Central memory CD4-positive, alpha-beta T cell (primary cell): ENCODE results near the gene PLPPR1.
"Not testable (repeated sequence)": the region's sequence is repeated elsewhere in the genome, so short reads cannot be mapped to it uniquely, and the experiment has no call there.

Source experiments
- DNase-seq: peaks from one replicate; pipeline ENCODE4 v3.0.0; 2022

Gene PLPPR1

DNA sequence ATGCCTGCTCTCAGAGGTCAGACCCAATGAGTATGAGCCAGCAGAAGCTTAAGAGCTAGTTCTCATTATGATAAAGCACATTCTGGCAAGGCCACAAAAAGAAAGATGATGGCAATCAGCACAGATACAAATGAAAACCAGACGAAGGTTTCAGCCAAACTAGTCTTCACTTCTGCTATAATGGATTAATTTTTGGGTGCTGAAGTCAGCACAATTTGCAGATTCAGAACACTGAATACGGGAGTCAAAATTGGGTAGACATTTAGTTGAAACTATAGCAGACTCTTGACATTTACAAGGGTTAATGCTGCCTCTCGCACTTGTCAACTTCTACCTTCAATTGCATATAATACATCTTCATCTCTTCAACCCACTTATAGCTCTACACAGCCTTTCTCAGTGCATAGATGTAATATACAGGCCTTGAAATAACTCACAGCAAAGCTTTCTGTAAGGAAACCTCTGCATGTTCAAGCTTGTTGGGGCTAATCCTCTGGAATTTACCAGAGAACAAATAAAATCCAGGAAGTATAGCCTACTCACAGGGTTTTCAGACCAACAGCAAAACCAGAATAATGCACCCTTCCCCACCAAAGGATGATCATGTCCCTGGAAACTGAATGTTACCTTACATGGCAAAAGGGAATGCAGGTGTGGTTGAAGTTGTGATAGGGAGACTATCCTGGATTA lies 279.1 kb downstream of the PLPPR1 start:
- DNase-seq, result no peak

DNA sequence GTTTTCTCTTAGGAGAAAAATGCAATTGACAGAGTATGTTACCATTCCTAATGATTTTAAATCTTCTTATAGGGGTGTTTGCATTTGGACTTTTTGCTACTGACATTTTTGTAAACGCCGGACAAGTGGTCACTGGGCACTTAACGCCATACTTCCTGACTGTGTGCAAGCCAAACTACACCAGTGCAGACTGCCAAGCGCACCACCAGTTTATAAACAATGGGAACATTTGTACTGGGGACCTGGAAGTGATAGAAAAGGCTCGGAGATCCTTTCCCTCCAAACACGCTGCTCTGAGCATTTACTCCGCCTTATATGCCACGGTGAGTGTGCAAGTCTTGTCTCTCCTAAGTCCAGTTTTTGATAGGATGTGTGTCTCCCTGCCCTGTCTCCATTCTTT lies 280.6 kb downstream of the PLPPR1 start:
- no peak for DNase-seq

DNA sequence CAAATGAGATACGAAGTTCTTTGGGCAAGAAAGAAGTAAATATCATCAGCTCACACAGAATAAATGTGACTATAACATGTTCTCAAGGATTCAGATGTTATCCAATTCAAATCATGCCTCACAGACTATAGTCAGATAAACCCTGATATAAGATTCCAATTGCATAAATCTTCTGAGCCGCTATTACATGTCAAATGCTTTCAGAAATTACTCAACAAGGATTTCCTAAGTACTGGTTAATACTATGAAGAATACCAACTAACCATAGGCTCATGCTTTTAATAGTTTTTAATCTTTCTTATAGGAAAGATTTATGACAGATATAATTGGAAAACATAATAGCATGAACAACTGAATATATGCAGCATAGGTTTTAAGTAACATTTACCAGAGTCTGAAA lies 282.7 kb downstream of the PLPPR1 start:
- DNase-seq, result no peak

DNA sequence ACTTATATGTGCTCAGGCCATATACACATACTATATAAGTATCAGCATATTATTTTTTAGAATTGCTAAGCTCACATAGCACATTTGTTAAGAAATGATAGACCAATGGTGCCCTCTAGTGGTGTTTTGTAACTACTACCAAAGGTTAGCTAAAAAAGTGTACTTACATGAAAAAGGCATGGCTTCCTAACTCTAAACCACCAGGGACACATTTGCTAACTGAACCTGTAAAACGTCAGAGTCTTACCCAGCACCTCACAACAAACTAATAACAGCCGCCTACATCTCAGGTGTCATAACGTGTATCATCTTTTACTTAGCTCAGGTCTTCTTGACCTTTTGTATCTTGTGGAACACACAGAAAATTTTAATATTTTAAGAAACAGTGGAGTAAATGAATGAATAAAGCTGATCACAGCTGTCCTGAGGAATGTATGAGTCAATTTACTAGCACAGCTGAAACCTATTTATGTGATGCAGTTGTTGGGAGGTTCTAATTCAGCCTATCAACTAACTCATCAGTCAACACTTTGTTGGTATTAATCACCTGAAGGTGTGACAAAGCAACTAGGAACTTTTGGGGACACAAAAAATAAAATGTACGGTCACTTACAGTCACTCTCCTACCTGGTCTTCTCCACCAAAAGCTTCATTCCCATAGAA lies 283.4 kb downstream of the PLPPR1 start:
- peak; percentile 35 for DNase-seq

DNA sequence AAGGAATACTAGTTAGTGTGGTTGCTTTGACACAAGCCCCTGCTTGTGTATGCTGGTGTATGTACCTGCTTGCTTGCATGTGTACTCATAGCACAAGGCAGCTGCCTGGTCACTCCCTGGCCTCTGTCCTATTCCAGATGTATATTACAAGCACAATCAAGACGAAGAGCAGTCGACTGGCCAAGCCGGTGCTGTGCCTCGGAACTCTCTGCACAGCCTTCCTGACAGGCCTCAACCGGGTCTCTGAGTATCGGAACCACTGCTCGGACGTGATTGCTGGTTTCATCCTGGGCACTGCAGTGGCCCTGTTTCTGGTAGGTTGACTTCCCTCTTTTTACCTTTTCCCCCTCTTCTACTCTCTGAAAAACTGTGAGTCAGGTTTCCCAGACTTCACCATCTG lies 284.1 kb downstream of the PLPPR1 start:
- no peak for DNase-seq

DNA sequence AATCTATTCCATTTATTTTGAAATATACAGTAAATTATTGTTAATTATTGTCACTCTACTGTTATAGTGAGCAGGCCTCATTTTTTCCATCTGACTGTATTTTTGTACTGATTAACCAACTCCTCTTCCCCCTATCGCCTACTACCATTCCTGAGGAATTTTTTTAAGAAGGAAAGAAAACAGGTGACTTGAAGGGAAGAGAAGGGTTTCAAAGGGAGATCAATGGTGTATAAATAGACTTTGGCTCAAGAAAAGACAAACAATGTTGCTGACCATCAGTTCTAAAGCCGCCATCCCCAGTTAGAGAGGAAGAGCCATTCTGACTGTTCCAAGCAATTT lies 286.6 kb downstream of the PLPPR1 start:
- DNase-seq, result no peak

DNA sequence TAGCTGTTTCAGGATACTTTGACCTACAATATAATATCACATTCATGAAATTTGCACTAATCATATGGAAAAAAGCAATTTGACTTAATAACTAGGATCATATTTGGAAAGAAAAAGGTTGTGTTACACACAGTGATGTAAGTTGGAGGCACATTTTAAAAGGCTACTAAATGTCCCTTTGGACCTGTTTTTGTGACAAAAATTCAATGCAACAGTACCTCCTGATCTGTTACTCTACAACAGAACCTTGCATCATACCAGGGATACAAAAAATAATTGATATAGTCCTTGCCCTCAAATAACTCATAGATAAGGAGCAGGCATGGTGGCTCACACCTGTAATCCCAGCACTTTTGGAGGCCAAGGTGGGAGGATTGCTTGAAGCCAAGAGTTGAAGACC lies 289.2 kb downstream of the PLPPR1 start:
- DNase-seq, result no peak

DNA sequence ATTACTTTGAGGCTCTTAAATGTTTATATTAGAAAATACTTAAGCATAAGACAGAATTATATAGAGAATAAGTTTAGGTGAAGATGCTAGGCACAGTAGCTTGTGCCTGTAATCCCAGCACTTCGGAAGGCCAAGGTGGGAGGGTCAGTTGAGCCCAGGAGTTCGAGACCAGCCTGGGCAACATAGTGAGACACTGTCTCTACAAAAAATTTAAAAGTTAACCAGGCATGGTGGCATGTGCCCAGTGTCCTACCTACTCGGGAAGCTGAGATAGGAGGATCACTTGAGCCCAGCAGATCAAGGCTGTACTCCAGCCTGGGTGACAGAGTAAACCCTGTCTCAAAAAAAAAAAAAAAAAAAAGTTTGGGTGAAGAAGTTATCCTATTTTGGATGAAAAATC lies 294.6 kb downstream of the PLPPR1 start:
- DNase-seq, result no peak

DNA sequence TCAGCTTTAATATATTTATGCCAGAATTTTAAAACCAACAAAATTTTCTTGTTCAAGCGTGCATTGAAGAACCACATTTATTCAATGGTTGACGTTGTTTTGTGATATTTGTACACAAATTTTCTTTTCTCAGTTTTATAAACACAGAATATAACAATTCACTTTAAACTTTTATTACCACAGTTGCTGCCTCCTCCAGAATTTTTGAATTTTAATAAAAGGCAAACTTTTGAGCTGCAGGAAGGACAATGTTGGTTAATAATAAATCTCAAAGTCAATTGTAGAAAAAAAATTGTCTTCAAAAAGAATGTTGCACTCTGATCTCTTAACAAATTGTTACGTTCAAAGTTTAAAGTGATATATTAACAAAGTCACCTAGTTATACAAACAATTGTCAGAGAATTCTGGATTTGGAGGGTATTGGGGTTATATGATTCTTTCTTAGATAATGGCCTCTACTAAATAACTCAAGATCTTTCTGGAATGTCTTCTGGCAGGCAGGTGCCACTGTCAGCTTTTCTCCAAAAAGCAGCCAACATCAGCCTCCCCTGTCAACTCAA lies 295.8 kb downstream of the PLPPR1 start:
- no peak for DNase-seq

DNA sequence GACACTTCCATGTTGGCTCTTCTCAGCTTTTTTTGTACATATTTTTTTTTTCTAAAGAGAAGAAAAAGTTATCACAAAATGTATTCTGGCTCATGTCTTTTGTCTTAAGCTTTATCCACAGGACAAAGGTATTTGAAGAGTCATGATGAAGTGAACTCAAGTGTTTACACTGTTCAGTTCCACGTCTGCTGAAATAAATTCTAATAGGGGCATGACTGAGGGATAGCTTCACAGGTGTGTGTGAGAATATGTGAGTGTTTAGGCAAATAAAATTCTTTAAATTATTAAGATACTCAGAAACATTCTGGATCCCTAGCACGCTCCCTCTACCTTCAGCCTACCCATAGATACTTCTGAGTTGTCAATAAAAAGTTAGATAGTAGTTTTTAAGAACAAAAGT lies 296.5 kb downstream of the PLPPR1 start:
- DNase-seq, result no peak

DNA sequence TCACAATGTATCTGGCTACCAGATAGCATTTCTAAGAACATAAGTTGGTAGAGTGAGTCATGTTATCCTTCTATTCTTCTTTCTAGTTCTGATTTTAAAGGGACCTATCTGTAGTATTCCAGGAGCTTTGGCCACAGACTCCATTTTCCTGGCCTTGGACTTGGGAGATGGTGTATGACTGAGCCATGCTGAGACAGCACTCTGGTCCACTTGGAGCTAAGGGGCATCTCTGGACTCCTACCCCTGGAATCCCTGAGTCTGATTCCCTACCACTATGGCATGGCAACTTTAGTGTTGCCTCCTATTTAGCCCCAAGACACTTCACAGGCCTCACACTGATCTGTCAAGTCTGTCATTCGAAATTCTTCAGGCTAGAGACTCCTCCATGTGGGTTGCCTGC lies 297.5 kb downstream of the PLPPR1 start:
- no peak for DNase-seq

DNA sequence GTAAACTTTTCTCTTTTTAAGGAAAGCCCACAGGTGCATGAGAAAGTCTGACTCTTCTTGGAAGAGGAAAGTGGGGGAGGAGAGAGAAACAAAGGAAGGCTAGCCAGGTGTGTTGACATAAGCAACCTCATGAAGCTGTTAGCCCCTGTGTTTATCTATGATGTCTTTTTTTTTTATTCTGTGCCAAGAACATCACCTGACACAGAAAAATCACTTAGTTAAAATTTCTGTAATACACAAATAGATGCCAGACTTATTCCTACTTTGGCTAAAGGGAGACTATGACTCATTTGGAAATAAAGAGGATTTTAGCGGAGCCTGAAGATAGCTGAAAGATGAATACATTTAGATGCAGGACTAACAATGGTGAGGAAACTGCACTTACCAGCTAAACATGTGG lies 298.0 kb downstream of the PLPPR1 start:
- DNase-seq, result no peak

DNA sequence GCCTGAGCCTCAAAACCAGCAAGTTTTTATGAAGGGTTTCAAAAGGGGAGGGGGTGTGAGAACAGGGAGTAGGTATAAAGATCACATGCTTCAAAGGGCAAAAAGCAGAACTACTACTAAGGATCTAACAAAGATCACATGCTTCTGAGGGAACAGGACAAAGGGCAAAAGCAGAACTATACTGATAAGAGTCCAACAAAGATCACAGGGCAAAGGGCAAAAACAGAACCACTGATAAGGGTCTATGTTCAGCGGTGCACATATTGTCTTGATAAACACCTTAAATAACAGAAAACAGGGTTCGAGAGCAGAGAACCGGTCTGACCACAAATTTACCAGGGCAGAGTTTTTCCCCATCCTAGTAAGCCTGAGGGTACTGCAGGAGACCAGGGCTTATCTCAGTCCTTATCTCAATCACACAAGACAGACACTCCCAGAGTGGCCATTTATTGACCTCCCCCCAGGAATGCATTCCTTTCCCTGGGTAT lies 298.9 kb downstream of the PLPPR1 start:
- not testable (repeated sequence) for DNase-seq

DNA sequence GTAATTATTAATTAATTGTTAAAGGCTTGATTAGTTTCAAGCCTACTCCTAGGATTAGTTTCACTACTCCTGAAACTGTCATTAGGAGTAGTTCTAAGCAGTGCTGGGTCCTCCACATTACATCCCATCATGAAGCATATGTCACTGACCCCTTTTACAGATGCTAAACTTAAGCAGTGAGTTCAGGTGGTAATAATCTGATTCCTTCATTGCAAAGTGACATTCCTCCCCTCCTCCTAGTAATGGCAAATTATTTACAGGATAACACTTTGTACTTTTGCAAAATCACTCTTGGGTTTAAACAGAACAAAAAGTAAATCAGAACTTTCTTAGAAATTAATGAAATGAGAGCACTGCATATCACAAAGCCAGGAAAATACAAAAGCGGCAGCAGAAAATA lies 303.8 kb downstream of the PLPPR1 start:
- DNase-seq, result no peak

DNA sequence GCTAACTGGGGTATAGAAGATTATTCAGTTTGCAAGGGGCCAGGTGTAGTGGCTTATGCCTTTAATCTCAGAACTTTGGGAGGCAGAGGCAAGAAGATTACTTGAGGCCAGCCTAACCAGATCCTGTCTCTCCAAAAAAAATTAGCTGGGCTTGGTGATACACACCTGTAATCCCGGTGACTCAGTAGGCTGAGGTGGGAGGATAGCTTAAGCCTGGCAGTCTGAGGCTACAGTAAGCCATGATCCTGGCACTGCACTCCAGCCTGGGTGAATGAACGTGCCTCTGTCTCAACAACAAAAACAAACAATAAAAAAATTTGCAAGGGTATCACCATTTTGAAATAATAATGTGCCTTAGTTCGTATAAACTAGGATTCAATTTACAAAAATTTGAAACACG lies 305.0 kb downstream of the PLPPR1 start:
- no peak for DNase-seq

DNA sequence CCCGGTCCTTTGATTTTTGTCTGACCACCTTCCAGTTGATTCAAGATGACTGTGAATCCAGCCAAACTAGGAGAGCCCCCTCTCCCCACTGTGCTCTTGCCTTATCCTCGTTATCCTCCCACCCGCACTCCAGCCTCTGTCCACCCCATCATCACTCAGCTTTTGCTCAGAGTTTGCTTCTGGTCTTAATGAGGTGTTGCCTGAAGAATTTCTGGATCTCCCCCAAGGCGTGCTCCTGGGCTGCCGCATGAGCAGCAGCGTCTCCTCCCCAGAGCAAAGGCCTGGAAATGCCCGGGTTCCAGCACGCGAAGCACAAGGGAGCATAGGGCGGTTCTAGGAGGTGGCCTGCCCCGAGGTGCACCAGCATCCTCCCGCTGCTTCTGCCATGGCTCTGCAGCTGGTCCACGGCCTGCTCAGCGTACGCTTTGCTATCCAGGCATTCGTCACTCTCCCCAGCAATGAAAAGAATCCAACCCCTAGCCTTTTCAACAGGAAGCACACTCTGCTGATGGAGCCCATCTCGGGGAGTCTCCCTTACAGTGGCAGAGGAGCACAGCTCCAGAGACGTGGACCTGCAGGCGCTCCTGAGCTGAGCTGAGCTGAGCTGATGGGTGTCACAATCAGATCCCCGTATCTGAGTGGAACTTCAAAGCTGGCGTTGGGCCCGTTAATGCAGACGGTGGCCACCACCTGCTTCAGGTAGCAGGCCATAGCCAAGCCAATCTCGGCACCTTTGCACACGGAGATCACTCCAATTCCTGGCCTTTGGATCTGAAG lies 305.6 kb downstream of the PLPPR1 start:
- no peak for DNase-seq

DNA sequence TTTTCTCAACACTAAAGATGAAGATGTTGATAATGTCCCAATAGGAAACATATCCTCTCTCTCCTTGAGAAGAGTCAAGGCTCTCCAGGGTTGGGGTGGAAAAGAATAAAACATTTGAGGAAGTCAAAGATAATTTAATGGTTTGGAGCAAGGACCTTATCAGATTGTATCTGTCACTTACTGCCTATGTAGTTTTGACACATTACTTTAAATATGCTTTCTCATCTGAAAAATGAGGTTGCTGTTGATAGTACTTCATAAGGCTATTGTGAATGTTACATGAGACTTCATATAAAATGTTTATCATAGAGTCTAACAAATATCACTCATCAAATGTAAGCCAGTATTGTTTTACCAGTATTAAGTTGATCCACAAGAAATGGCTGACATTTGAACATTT lies 307.6 kb downstream of the PLPPR1 start:
- no peak for DNase-seq

DNA sequence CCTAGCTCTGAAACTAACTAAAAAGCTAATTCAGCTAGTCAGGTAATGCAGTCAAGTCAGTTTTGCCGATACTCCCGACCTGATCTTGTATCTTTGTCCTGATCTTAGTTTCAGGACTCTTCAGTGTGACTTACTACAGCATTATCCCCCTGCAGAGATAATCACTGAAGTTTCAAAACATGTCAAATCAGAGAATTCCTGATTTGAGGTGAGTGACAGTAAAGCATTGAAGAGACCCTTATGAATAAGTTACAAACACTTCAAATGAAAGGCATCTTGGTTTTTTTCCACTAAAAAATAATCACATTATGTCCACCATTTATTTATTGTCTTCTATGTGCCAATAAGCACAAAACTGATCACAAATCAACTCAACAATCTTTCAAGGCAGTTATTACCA lies 308.7 kb downstream of the PLPPR1 start:
- DNase-seq, result no peak

DNA sequence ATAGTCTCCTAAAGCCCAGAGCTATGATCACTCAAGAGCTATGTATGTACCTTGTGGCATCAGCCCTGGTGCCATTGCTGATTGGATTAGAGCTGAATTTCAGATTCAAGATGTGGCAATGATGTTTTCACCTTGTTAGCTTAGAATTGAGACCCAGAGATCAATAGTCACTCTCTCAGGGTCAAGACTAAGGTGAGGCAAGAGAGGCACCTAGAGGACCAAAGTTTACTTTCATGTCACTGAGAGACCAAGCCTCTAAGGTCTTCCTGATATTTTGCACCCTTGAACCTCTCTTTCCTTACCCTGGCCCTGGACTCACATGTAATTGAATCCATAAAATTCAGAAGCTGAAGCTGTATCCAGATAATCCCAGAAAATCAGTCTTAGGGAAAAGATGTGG lies 313.4 kb downstream of the PLPPR1 start:
- DNase-seq, result no peak

DNA sequence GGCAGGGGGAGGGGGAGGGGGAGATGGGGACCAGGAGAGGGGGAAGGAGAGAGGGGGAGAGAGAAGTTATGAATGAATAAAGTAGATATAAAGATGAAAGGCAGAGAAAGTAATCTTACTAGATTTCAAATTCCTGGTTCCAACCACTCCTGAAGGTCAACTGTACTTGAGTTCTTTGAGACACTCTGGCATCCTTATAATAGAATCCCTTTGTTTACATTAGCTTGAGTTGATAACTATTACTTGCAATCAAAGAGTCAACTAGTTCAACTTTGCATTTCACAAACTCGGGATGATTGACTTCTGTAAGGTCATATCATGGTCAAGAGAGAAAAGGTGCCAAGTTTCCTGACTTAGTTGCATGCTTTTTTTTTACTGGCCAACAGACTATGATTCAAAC lies 314.1 kb downstream of the PLPPR1 start:
- DNase-seq, result no peak

DNA sequence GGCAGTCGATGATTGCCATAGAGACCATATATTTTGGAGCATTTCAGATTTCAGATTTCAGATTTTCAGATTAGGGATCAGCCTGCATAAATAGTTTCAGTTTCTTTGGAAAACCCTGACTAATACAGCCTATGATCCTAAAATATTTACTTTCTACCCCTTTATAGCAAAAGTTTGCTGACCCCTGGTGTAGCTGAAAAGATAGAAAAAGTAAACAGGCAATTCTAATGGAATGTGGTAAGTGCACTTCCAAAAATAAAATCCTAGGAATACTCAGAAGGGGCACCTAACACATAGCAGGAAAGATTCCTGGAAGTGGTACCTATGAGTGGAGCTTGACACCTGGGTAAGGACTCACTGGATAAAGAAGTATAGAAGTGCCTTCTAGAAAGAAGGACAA lies 321.8 kb downstream of the PLPPR1 start:
- DNase-seq, result no peak

DNA sequence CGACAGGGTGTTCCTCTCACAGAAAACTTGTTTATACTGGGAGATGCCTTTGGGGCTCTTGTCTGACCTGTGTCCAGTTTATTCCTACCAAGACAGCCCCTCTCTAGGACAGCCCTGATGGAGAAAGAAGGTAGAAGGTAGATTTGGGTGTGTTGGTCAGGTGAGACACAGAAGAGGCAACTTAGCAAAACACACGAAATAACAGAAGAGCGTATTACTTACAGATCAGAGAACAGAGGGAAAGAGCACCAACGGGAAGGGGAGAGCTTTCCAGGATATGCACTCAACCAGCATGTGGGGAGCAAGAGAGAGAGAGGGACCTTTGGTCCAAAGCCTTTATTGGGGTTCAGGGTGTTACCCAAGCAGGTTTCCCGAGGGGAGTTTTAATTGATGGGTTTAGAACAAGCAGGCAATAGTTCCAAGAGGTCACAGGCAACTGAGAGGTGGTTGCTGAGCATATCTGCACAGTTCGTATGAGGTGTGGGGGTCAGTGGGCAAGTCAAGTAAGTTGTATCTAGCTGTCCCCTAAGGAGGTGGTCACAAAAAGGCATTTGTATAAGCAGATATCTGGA lies 324.5 kb downstream of the PLPPR1 start:
- DNase-seq, result no peak

DNA sequence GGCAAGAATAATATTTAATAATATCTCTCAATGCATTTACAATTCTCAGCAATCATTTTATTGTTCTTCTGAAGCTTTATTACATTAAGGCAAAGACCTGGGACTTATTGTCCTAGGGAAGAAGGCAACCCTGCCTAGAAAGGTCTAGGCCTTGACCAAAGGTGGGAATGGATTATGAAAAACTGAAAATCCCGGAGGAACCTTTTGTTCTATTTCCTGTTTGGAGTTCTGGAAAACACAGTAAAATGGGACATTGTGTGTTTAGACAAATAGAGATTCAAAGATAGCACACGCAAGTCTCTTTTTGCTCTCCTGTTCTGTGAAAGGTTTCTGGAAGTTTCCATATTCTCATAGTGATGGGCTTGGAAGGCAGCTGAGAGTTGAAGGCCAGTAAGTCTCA lies 325.2 kb downstream of the PLPPR1 start:
- DNase-seq, result no peak
